CD4-positive, alpha-beta T cell treated with Interleukin-12 subunit alpha and Interleukin-12 subunit beta, for 1 hour (primary cell): ENCODE measurements around the gene EPOP.
"Not testable (repeated sequence)": the region's sequence is repeated elsewhere in the genome, so short reads cannot be mapped to it uniquely, and the experiment has no call there.

ENCODE experiments used
- DNase-seq: peaks from one replicate; pipeline ENCODE4 v3.0.0-alpha.2; 2020

Gene EPOP

GRCh38 chr17:38637951-38638350 is 36.8 kb downstream of the EPOP start:
- no peak for DNase-seq

DNA sequence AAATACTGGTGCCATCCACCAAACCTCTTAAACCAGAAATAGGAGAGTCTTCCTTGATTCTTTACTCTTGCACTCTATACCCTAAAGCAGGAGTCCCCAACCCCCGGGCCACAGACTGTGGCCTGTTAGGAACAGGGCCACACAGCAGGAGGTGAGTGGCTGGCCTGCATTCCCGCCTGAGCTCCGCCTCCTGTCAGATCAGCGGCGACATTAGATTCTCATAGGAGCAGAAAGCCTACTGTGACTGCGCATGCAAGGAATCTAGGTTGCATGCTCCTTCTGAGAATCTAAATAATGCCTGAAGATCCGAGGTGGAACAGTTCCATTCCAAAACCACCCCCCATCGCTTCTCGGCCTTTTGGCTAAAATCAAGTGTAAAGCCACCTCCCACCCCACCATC is 38.7 kb downstream of the EPOP start:
- no peak for DNase-seq

GRCh38 chr17:38632334-38632733 is 42.4 kb downstream of the EPOP start:
- DNase-seq = no peak

DNA sequence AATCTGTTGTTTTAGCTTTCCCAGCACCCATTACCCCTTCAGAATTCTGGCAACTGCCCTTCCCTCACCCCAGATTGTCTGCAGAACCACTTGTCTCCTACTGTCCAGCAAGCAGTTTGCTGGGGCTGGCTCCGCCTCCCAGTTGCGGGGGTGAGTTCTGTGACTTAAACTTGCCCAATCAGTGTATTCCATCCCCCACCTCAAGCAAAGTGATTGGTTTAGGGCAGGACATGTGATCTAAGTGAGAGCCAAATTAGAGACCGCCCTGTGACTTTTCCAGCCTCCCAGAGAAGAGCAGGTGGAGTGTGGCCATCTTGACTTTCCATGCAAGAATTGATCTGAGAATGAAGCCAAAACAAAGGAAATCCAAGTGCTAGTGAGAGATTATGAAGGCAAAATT is 46.3 kb downstream of the EPOP start:
- no peak for DNase-seq

- no peak for DNase-seq
Measured at GRCh38 chr17:38627957-38628356, 46.8 kb downstream of the EPOP start.

- DNase-seq = not testable (repeated sequence)
Measured at GRCh38 chr17:38626606-38627226, 48.0 kb downstream of the EPOP start.

GRCh38 chr17:38625482-38625881 is 49.3 kb downstream of the EPOP start:
- no peak for DNase-seq

- peak; percentile 9 for DNase-seq
Measured at GRCh38 chr17:38624782-38625355, 49.9 kb downstream of the EPOP start.
